ENCODE results near the gene POGLUT2.

Gene POGLUT2

DNA sequence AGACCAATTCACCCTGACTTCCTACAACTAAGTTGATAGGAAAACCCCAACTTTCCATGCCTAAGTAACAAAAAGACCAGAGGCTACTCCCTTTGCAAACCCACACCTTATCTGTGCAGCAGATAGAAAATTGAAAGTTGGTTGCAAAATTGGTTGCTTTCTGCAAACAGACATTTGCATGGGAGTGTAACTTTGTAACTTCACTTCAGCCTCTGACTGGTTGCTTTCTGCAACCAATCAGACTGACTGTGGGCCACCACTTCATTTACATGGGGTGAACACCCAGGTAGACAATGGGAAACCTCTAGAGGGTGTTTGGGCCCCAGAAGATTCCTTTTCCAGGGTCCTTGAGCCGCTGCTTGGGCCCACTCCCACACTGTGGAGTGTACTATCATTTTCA, 35.0 kb downstream of the POGLUT2 start:
- DNase-seq = no peak

DNA sequence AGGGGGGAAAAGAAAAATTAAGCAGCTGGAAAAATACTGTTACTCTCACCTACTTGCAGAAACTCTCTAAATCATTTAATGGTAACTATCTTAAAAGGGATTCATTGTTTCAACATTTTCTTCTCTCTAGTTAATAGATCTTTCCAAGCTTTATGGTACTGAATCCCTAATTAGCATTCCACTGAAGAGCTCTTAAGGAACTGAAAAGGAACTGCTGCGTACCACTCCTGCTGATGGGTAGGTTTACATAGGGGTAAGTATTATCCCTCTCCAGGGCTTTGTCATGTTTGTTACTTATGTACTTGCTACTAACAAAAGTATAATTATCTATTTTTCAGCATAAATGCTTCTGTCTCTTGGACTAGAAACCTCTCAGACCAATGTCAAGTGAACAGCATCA, 37.7 kb downstream of the POGLUT2 start:
- no peak for DNase-seq

DNA sequence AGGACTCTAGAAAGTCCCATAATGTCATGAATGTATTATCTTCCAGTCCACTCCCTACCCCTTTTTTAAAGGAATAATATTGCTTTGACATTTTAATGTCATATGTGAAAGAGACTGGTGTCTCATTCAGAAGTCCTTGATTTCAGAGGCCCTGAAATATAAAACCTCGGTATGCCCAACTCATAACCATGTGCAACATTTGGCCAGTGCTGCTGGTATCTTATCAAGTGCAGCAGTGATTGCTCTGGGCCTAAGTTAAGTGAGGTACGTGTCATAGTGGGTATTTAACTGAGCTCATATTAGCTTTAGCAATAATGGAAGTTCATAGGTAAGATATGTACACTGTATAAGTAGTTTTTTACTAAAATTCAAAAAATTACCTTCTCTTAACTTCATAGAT, 39.9 kb downstream of the POGLUT2 start:
- DNase-seq = no peak

DNA sequence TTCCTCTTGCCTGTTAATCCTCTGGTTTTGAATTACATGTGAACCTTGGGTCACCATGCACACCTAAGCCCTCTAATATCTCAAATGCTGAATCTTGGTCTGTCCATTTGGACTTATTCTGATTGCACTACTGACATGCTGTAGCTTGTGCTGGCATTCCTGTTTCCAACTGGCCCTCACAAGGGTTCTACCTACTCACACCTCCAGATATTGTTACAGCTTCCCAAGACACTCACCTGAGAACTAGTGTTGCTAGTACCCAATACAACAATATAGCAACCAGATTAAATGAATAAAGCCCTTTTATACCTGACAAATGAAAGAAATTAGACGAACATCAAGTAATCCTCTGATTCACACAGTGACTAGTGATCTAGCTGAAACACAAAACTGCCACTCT, 41.8 kb downstream of the POGLUT2 start:
- no peak for DNase-seq

DNA sequence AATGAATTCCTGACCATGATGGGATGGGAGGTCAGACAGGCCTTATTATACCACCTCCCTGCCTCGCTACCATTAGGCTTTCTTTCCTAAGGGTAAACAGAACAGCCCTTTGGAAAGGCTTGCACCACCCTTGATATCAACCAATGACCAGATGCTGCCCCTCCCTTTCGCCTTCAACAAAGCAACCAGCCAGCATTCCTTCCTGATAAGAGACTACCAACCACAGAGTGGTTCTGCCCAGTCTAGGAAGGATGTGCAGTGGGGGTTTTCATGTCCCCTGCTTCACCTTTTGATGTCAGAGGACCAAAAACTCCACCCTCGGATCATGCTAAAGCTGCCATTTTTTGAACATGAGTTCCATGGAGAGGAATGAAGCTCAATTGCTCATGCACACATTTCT, 46.9 kb downstream of the POGLUT2 start:
- no peak for DNase-seq

DNA sequence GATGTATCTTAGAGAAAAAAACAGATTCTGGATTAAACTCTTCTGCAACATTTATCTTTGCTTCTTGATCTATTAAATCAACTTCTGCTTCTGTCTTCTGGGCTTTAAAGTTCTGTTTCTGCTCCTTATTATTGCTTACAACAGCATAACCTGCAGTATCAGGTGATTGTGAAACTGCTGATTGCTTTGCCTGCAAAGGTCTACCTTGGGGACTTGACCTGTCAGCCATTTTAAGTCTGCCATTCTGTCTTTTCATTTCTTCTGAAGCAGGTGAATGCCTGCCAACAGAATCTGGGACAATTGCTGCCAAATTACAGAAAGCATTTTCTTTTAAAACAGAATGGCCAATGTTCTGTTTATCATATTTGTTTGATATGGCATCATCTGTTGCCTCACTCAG, 56.3 kb downstream of the POGLUT2 start:
- DNase-seq = no peak

DNA sequence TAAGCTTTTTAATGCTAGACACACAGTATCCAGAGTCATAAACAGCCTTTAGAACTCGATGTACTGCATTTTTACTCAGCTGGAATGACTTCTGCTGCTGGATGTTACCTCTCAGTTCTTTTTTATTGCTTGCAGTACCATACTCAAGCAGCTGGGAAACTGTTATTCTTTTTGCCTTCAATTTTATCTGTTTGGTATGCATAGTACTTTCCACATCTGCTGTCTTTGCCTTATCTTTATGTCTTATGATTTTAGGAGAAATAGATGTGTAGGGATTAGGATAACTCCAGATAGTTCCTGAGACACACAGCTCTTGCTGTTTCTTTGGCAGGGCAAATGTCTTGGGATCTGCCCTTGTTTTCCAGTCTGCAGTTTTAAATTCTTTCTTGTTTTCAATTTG, 56.7 kb downstream of the POGLUT2 start:
- DNase-seq = no peak
